K562 (cell line): ENCODE results near the gene MRGPRD. TPM values are rescaled to one million over a fixed set of nuclear protein-coding genes. Genes with fewer than 3 reads are reported as not detected.

Experiments used
- ATAC-seq: fragments of 200-7000 bp; cut with Tn5 transposase; 3 replicates; pipeline ENCODE4 v1.9.1; 2020; ENCODE audit warnings: moderate library complexity
- BruUV-seq: library from RNA; stranded (reverse); fragments of 400-500 nt; replicated peaks from 2 replicates; lab custom pipeline; 2021; lab: Mats Ljungman, UMichigan
- CTCF ChIA-PET: fragments of 300-600 bp; formaldehyde crosslinking; extraction: SDS; loops from one replicate; lab custom pipeline; 2021; ENCODE audit warnings: low intra/inter-chr PET ratio; lab: Yijun Ruan, JAX
- POLR2A ChIA-PET: fragments of 300-600, 350-650 bp; sonication (Branson Sonifier 250); formaldehyde crosslinking; extraction: SDS; loops from one replicate; lab custom pipeline; 2021; ENCODE audit warnings: antibody characterized with exemption, inconsistent platforms; lab: Yijun Ruan, JAX
- DNase-seq, 4 experiments: peaks; one replicate each; pipeline versions ENCODE4 v3.0.0 to v3.0.0-alpha.2; 2011 to 2018; ENCODE audit warnings: low spot score in 3 of 4, mixed read lengths in 3 of 4; ENCODE audit errors: extremely low read depth in 1 of 4
- FAIRE-seq: peaks from 2 replicates; lab custom pipeline; 2011; peaks lifted over from hg19 to GRCh38; lab: Jason Lieb, UNC
- H2AFZ ChIP-seq: 2 replicates; pipeline ENCODE4 v1.6.0; 2011; ENCODE audit warnings: low read depth, low read length, control low read depth, inconsistent platforms
- H3K27ac ChIP-seq: fragments of 200-600 bp; 3 replicates; pipeline ENCODE4 v1.8.0; 2011; ENCODE audit warnings: low read depth, mild to moderate bottlenecking, control low read depth, inconsistent platforms, low read length, moderate library complexity, mixed read lengths; ENCODE audit errors: extremely low read depth
- H3K27me3 ChIP-seq, 2 experiments: fragments of 300-600 bp in 1 of 2; 2 replicates in 1 of 2; 3 replicates in 1 of 2; pipeline versions ENCODE4 v1.6.0 to v1.8.0; 2011; ENCODE audit warnings: inconsistent platforms in 2 of 2, low read length in 2 of 2, mild to moderate bottlenecking in 1 of 2, mixed read lengths in 1 of 2, moderate library complexity in 1 of 2; ENCODE audit not compliant: control insufficient read depth in 2 of 2, insufficient read depth in 2 of 2
- H3K36me3 ChIP-seq: fragments of 300-600 bp; 3 replicates; pipeline ENCODE4 v1.8.0; 2011; ENCODE audit warnings: mild to moderate bottlenecking, low read length, inconsistent platforms; ENCODE audit not compliant: control insufficient read depth, insufficient read depth
- H3K4me1 ChIP-seq, 2 experiments: fragments of 200-600 bp in 1 of 2; replicated peaks in 1 of 2; 2 replicates in 1 of 2; 3 replicates in 1 of 2; pipeline versions ENCODE4 v1.5.1 to v1.8.0; 2011; ENCODE audit warnings: inconsistent platforms in 2 of 2, low read length in 2 of 2, mild to moderate bottlenecking in 1 of 2, mixed read lengths in 1 of 2, moderate library complexity in 1 of 2; ENCODE audit not compliant: control insufficient read depth in 2 of 2, insufficient read depth in 2 of 2
- H3K4me2 ChIP-seq: 2 replicates; pipeline ENCODE4 v1.6.1; 2011; ENCODE audit warnings: low read length, control low read depth, inconsistent platforms, mixed read lengths; ENCODE audit not compliant: insufficient read depth
- H3K4me3 ChIP-seq: fragments of 200-600 bp; sonication (generic), shearing (Covaris generic); 2 replicates; pipeline ENCODE4 v1.5.1; 2016; ENCODE audit warnings: control low read depth, inconsistent platforms
- H3K79me2 ChIP-seq: fragments of 200-600 bp; 3 replicates; pipeline ENCODE4 v1.8.0; 2011; ENCODE audit warnings: low read length, inconsistent platforms; ENCODE audit not compliant: control insufficient read depth, insufficient read depth
- H3K9ac ChIP-seq, 2 experiments: 2 replicates each; pipeline versions ENCODE4 v1.6.0 to v1.6.1; 2011; ENCODE audit warnings: low read depth in 2 of 2, low read length in 2 of 2, control low read depth in 1 of 2, inconsistent platforms in 1 of 2, mild to moderate bottlenecking in 1 of 2, mixed read lengths in 1 of 2; ENCODE audit not compliant: insufficient read depth in 1 of 2
- H3K9me1 ChIP-seq: one replicate; pipeline ENCODE4 v1.6.0; 2011; ENCODE audit warnings: inconsistent platforms, mild to moderate bottlenecking, low read length, moderate library complexity; ENCODE audit not compliant: control insufficient read depth, insufficient read depth
- H3K9me3 ChIP-seq: replicated peaks from 2 replicates; pipeline ENCODE4 v1.5.1; 2011; ENCODE audit warnings: low read depth, low read length, inconsistent platforms; ENCODE audit not compliant: control insufficient read depth, insufficient read depth
- H4K20me1 ChIP-seq: replicated peaks from 2 replicates; pipeline ENCODE4 v1.6.1; 2011; ENCODE audit warnings: low read length, inconsistent platforms, mixed read lengths; ENCODE audit not compliant: control insufficient read depth, insufficient read depth
- BACH1 ChIP-seq: fragments of 200-800 bp; sonication (Bioruptor generic); IDR thresholded peaks from 2 replicates; pipeline ENCODE4 v1.6.1; 2016; ENCODE audit warnings: missing genetic modification characterization, missing compliant biosample characterization
- CTBP1 ChIP-seq: fragments of 450-650 bp; IDR thresholded peaks from 2 replicates; pipeline ENCODE4 v1.6.1; 2016; ENCODE audit warnings: borderline replicate concordance
- GABPA ChIP-seq: fragments of 200-800 bp; sonication (Bioruptor generic); conservative IDR thresholded peaks from 2 replicates; pipeline ENCODE4 v1.6.1; 2016; ENCODE audit warnings: low read depth, missing genetic modification characterization, missing compliant biosample characterization
- NFIX ChIP-seq: fragments of 250-450 bp; sonication (Bioruptor Pico); IDR thresholded peaks from 2 replicates; pipeline ENCODE4 v1.4.0; 2020; ENCODE audit warnings: low read depth, mild to moderate bottlenecking, moderate library complexity
- SNRNP70 ChIP-seq: fragments of 200-400 bp; formaldehyde crosslinking; optimal IDR thresholded peaks from 2 replicates; pipeline ENCODE3; 2017; ENCODE audit warnings: low read depth, low read length
- SOX6 ChIP-seq: fragments of 450-650 bp; IDR thresholded peaks from 2 replicates; pipeline ENCODE4 v1.6.1; 2014; ENCODE audit warnings: mild to moderate bottlenecking
- YY1 ChIP-seq, 3 experiments: IDR thresholded peaks; 2 replicates each; pipeline ENCODE4 v1.6.1; 2011; ENCODE audit warnings: low read length in 2 of 3, mild to moderate bottlenecking in 2 of 3, moderate library complexity in 2 of 3, borderline replicate concordance in 1 of 3, control low read depth in 1 of 3, low read depth in 1 of 3; ENCODE audit not compliant: insufficient read depth in 3 of 3, insufficient replicate concordance in 2 of 3, control insufficient read depth in 1 of 3, insufficient read length in 1 of 3; ENCODE audit errors: extremely low read depth in 1 of 3
- WGBS: fragments of 100-300 bp; shearing (Covaris generic); methylation state at CpG from one replicate; pipeline ENCODE4 v1.1.6; 2016; ENCODE audit warnings: low coverage, mixed read lengths; ENCODE audit not compliant: insufficient coverage; ENCODE audit errors: missing lambda C conversion rate; 5-methylcytosine and 5-hydroxymethylcytosine counted together
- in situ Hi-C: fragments of 300-500 bp; cut with MboI; formaldehyde crosslinking; loops from 4 replicates; pipeline ENCODE4 v1.15.0; 2018; ENCODE audit warnings: inconsistent platforms, mixed read lengths
- intact Hi-C: fragments of 100-400 bp; cut with micrococcal nuclease; formaldehyde crosslinking; loops from 2 replicates; pipeline ENCODE4 v1.14.2; 2022
- polyA plus RNA-seq, 8 experiments: library from polyadenylated mRNA; depleted of rRNA in 4 of 8; stranded (reverse) in 5 of 8; unstranded in 3 of 8; fragments of >200 nt; fragmentation: Nextera tagmentation in 2 of 8; fragmentation: Illumina TruSeq in 1 of 8; extraction: Ambion mirVana in 2 of 8; extraction: Trizol in 1 of 8; gene quantifications; 2 replicates each; pipeline versions ENCODE4 v1.2.1 to v1.2.3, GENCODE V29; 2011 to 2014; ENCODE audit warnings: inconsistent platforms in 1 of 8, missing spikeins in 1 of 8
- total RNA-seq, 7 experiments: library from RNA; depleted of rRNA in 6 of 7; stranded (reverse); fragments of >200 nt in 6 of 7; fragmentation: Illumina TruSeq in 2 of 7; extraction: Trizol in 2 of 7; gene quantifications; 2 replicates each; pipeline versions ENCODE4 v1.2.1 to v1.2.3, GENCODE V29; 2011 to 2021; ENCODE audit warnings: low replicate concordance in 1 of 7
- TF ChIP-seq, protein P1 (sequence below), 3 experiments: fragments of 200-800 bp in 1 of 3; fragments of 250-450 bp in 1 of 3; fragments of 450-650 bp in 1 of 3; sonication (Bioruptor Pico) in 1 of 3; sonication (Bioruptor generic) in 1 of 3; formaldehyde crosslinking in 1 of 3; IDR thresholded peaks; 2 replicates each; pipeline versions ENCODE4 v1.6.1 to v1.8.0; 2016 to 2022; ENCODE audit warnings: mild to moderate bottlenecking in 2 of 3, missing genetic modification characterization in 2 of 3, missing compliant biosample characterization in 1 of 3, moderate library complexity in 1 of 3

MRGPRD gene
- total and polyA plus RNA-seq, 9 of the 15 experiments (the other 6 are each of a cell fraction or from before 2014, with no cell fraction given): not detected

- Histone ChIP-seq H3K79me2 (no peaks in the 10 kb centered on the region), H3K4me3 (no peak overlapping the region), H3K36me3 (no peaks in the 10 kb centered on the region), H3K4me1 (peaks cover 5 to 15% of the 10 kb centered on the region in 2 experiments; a peak in 3 of 5 replicates), H4K20me1 (no peaks in the 10 kb centered on the region), H2AFZ (no peak overlapping the region), H3K4me2 (no peak overlapping the region), H3K9me3 (no peaks in the 10 kb centered on the region)
- FAIRE-seq (no peak), DNase-seq (no peak), ATAC-seq (no peak)
- WGBS: 4% methylated on average over 4 of the region's 4 CpGs
- BruUV-seq: no TSS peak
- CTCF ChIA-PET: interaction anchor here (1.1 kb wide), 1 partner anchor 1120 kb away, joined by 3 read pairs; no protein-coding TSS in a partner anchor
- TF ChIP-seq BACH1: no peak
- no peak for TF ChIP-seq NFIX (CRISPR knock-in tag)
- peak; percentile 37; the same call in 1 of the 2 replicates for TF ChIP-seq SOX6
- peak; percentile 55; the same call in 1 of the 2 replicates for TF ChIP-seq CTBP1
- TF ChIP-seq SNRNP70: no peak
- peak; percentile 51 for TF ChIP-seq GABPA (tag)
- TF ChIP-seq YY1 (IDR thresholded peaks at IDR 0.05; ENCODE audit: borderline replicate concordance in 1 of 3, control insufficient read depth in 1 of 3, extremely low read depth in 1 of 3, insufficient read depth in 3 of 3, insufficient read length in 1 of 3, insufficient replicate concordance in 2 of 3, low read depth in 1 of 3, low read length in 2 of 3): peak in 1 of 3 experiments; percentile 23
- TF ChIP-seq, protein P1, sequence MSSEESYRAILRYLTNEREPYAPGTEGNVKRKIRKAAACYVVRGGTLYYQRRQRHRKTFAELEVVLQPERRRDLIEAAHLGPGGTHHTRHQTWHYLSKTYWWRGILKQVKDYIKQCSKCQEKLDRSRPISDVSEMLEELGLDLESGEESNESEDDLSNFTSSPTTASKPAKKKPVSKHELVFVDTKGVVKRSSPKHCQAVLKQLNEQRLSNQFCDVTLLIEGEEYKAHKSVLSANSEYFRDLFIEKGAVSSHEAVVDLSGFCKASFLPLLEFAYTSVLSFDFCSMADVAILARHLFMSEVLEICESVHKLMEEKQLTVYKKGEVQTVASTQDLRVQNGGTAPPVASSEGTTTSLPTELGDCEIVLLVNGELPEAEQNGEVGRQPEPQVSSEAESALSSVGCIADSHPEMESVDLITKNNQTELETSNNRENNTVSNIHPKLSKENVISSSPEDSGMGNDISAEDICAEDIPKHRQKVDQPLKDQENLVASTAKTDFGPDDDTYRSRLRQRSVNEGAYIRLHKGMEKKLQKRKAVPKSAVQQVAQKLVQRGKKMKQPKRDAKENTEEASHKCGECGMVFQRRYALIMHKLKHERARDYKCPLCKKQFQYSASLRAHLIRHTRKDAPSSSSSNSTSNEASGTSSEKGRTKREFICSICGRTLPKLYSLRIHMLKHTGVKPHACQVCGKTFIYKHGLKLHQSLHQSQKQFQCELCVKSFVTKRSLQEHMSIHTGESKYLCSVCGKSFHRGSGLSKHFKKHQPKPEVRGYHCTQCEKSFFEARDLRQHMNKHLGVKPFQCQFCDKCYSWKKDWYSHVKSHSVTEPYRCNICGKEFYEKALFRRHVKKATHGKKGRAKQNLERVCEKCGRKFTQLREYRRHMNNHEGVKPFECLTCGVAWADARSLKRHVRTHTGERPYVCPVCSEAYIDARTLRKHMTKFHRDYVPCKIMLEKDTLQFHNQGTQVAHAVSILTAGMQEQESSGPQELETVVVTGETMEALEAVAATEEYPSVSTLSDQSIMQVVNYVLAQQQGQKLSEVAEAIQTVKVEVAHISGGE (CRISPR knock-in tag; IDR thresholded peaks at IDR 0.05): no peak
- TF ChIP-seq, all 486 proteins: peak for 4
- intact Hi-C loops: no loop called here
- H3K27ac ChIP-seq: no peak overlapping the region
- no peak overlapping the region for H3K9ac ChIP-seq
- no peaks in the 10 kb centered on the region for H3K9me1 ChIP-seq
- in situ Hi-C loops: no loop called here
- H3K27me3 ChIP-seq: peaks cover 26 to 49% of the 10 kb centered on the region in 2 experiments
- POLR2A ChIA-PET: no interaction called here
Observed at GRCh38 chr11:68976095-68976494, 4.7 kb downstream of the MRGPRD start.
